Measurements from ENCODE around the gene DNM3. TPM values are rescaled to one million over a fixed set of nuclear protein-coding genes. Genes with fewer than 3 reads are reported as not detected.

DNM3 gene
- total and polyA plus RNA-seq, 2 of the 8 experiments (the other 6 are each of a cell fraction or from before 2014, with no cell fraction given) = 2.0 to 8.5 TPM

DNA sequence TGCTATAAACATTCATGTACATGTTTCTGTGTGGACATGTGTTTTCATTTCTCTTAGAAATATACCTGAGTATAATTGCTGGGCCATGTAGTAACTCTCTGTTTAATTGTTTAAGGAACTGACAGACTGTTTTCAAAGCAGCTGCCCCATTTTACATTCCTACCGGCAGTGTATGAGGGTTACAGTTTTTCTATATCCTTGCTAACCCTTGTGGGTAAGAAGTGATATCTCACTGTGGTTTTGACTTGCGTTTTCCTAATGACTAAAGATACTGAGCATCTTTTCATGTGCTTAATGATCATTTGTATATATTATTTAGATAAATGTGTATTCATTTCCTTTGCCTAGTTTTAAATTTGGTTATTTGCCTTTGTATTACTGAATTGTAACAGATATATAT is 81.7 kb downstream of the DNM3 start:
- Histone ChIP-seq H3K4me2 (ENCODE audit: insufficient read depth in 1 of 2, low read depth in 2 of 2, low read length in 2 of 2) (no peak overlapping the region), H3K36me3 (ENCODE audit: control insufficient read depth in 2 of 4, insufficient read depth in 4 of 4, low read length in 3 of 4) (no peaks in the 10 kb centered on the region), H4K20me1 (replicated peaks in 1 of 2; ENCODE audit: control insufficient read depth in 1 of 2, insufficient read depth in 2 of 2, low read length in 2 of 2) (no peaks in the 10 kb centered on the region), H3K23ac (ENCODE audit: insufficient read length) (no peak overlapping the region), H3K23me2 (ENCODE audit: low read depth, low read length) (no peaks in the 10 kb centered on the region), H3K9ac (replicated peaks in 1 of 4; ENCODE audit: extremely low read depth in 1 of 4, low read depth in 3 of 4, low read length in 3 of 4) (no peak overlapping the region), H3K27me3 (replicated peaks in 1 of 4; ENCODE audit: control insufficient read depth in 3 of 4, extremely low read depth in 1 of 4, insufficient read depth in 3 of 4, low read length in 3 of 4) (no peaks in the 10 kb centered on the region), H2BK12ac (ENCODE audit: low read depth, low read length) (no peak overlapping the region), H3K27ac (ENCODE audit: low read depth, low read length) (no peak overlapping the region), H4K5ac (ENCODE audit: insufficient read length, low read depth, low read length) (no peak overlapping the region), H3K56ac (replicated peaks; ENCODE audit: insufficient read length, low read depth, low read length) (no peak overlapping the region), H3K18ac (ENCODE audit: extremely low read depth, low read length) (no peak overlapping the region), H2BK120ac (replicated peaks; ENCODE audit: low read depth, low read length) (no peak overlapping the region), H3K9me3 (ENCODE audit: insufficient read depth in 2 of 2, low read depth in 1 of 2, low read length in 1 of 2) (no peaks in the 10 kb centered on the region), H3K14ac (ENCODE audit: insufficient read length) (no peak overlapping the region), H3K79me2 (ENCODE audit: control insufficient read depth in 1 of 2, insufficient read depth in 2 of 2, low read length in 2 of 2) (no peaks in the 10 kb centered on the region), H2AK5ac (ENCODE audit: low read depth, low read length) (no peak overlapping the region), H3K4ac (replicated peaks; ENCODE audit: insufficient read length, low read depth, low read length) (no peak overlapping the region), H4K91ac (replicated peaks; ENCODE audit: insufficient read length, low read length) (no peak overlapping the region), H2BK5ac (ENCODE audit: low read depth, low read length) (no peak overlapping the region), H3K4me1 (replicated peaks in 1 of 4; ENCODE audit: control insufficient read depth in 3 of 4, insufficient read depth in 4 of 4, low read length in 3 of 4) (no peaks in the 10 kb centered on the region), H2AFZ (ENCODE audit: low read length) (no peak overlapping the region), H2BK15ac (ENCODE audit: low read length) (no peak overlapping the region), H4K8ac (ENCODE audit: extremely low read depth, insufficient read depth, low read length) (no peak overlapping the region), H3K4me3 (ENCODE audit: extremely low read depth in 1 of 4, insufficient read depth in 2 of 4, low read depth in 3 of 4, low read length in 4 of 4) (no peak overlapping the region), H3K79me1 (ENCODE audit: low read depth, low read length) (no peaks in the 10 kb centered on the region), H2BK20ac (ENCODE audit: low read length) (no peak overlapping the region)
- POLR2A ChIA-PET (ENCODE audit: partially characterized antibody) = interaction anchor here (1.2 kb wide), 1 partner anchor 13 kb away, joined by 5 read pairs; no protein-coding TSS in a partner anchor
- 91% methylated on average over 2 of the region's 2 CpGs; no CpG with 5 or more reads in 1 of the 2 experiments for WGBS, 2 experiments (ENCODE audit: extremely low coverage in 1 of 2, insufficient coverage in 1 of 2, insufficient read length in 1 of 2, insufficient replicate concordance in 2 of 2, low coverage in 1 of 2, low lambda C conversion rate in 2 of 2, missing lambda C conversion rate in 1 of 2)
- FAIRE-seq (no peak), DNase-seq (ENCODE audit: low read depth in 1 of 2, low spot score in 2 of 2) (no peak)
- CTCF ChIA-PET (ENCODE audit: partially characterized antibody) = no interaction called here
- TF ChIP-seq SRF (IDR thresholded peaks at IDR 0.05; ENCODE audit: low read depth, low read length) = no peak
- no peak for TF ChIP-seq SIN3A (conservative IDR thresholded peaks at IDR 0.05 in 1 of 2, IDR thresholded peaks at IDR 0.05 in 1 of 2; ENCODE audit: low read depth in 1 of 2, low read length in 2 of 2)
- TF ChIP-seq SP4 (IDR thresholded peaks at IDR 0.05; ENCODE audit: low read length) = no peak
- no peak for TF ChIP-seq JUN (IDR thresholded peaks at IDR 0.05; ENCODE audit: low read depth, low read length)
- no peak for TF ChIP-seq TEAD4 (IDR thresholded peaks at IDR 0.05; ENCODE audit: low read depth, low read length)
- no peak for TF ChIP-seq SIRT6 (IDR thresholded peaks at IDR 0.05; ENCODE audit: low read length)

Measured in H1 (cell line).